Cerebellar nuclear complex (tissue), 1 donor: Measurements from ENCODE around the gene CFAP74.

Source experiments
- DNase-seq, 2 experiments: peaks; one replicate each; lab custom pipeline; 2025; lab: John Stamatoyannopoulos, UW

The CFAP74 gene

DNA sequence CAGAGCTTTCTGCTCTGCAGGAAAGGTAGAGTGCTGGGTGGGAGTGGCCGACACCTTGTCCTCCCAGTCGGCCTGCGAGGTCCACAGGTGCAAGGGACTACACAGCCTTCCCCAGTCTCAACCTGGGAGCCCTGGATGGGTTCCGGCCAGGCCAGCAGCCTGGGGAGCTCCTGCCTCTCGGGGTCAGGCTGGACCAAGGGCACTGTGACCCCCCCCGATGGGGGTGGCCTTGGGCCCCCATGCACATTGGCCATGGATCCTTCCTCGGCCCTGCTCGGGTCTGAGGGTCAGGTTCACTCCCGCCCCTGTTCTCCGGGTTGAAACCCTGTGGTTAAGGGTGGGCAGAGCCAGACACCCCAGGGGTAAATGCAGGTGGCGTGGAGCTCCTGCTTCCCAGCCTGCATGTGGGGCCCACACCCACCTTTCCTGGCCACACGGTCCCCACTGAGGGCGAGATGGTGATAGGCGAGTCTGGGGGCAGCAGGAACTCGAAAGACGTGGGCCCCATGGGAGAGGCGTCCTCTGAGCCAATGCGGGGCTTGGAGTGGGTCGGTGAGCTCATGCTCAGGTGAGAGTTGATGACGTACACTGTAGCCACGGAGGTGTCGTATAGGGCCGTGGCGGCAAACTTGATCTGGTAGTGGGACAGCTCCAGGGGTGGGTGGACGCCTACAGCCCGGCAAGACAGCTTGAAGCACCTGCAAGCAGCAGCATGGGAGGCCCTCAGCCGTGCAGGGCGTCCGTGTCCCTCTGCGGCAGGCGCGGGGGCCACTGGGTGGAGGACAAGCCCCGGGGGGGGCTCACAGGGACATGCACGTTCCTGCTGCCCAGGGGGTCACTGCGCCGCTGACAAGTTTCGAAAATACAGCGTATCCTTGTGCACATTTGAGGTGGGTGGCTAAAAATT lies 73.7 kb downstream of the CFAP74 start:
- no peak for DNase-seq

DNA sequence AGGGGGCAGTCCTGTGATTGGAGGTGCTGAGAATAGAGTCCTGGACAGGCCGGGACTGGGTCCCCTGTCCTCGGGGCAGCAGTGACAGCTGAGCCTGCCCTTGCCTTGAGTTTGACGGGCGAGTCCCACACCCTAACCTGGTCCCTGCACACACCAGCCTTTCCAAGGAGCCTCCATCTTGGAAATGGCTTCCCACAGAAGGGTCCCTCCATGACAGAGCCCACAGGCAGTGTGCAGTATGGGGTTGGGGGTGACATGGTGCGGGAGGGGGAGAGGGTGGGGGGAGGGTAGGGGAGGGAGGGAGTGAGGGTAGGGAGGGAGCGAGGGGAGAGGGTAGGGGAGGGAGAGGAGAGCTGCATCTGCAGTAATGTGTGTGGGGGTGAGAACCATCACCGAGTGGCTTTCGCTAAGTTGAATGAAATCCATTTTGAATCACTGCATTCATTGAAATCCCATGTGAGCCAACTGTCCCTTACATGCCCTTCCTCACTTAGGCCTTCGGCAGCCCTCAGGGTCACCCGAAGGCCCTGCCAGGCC lies 74.4 kb downstream of the CFAP74 start:
- DNase-seq, result no peak

DNA sequence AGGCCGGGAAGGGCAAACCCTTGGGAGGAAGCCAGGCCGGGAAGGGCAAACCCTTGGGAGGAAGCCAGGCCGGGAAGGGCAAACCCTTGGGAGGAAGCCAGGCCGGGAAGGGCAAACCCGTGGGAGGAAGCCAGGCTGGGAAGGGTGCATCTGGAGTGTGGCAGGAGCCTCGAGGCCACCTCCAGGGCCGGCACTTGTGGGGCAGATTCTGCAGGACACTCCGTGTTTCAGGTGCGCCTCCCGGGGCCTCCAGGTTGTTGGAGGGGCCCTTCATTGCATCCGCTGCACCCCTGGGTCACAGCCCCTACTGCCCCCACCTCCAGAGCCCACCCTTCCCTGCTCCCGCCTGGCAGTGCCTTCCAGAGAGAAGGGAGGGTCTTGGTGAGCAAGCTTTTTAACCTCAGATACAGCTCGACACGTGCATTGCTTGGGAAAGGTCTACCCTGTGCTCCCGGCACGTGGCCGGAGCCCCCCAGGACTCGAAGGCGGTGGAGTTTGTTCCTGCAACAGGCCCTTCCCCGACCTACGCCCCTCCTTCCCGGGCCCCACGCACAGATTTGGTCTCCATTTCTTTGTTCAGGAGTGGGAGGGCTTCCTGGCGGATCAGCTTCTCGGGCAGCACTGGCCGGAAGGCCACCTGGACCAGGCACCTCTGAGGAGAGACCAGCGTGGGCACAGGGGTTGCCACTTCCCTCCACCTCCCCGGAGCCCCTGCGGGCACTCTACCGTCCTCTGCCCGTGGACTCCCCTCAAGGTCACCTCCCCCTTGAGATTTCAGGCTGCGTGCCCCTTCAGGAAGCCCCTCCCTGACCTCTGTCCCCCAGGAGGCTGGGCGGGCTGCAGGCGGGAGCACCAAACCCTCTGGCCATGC lies 75.1 kb downstream of the CFAP74 start:
- no peak for DNase-seq

GRCh38 chr1:1927751-1928150 lies 75.8 kb downstream of the CFAP74 start:
- DNase-seq, result no peak

GRCh38 chr1:1926886-1927660 lies 76.5 kb downstream of the CFAP74 start:
- no peak for DNase-seq

DNA sequence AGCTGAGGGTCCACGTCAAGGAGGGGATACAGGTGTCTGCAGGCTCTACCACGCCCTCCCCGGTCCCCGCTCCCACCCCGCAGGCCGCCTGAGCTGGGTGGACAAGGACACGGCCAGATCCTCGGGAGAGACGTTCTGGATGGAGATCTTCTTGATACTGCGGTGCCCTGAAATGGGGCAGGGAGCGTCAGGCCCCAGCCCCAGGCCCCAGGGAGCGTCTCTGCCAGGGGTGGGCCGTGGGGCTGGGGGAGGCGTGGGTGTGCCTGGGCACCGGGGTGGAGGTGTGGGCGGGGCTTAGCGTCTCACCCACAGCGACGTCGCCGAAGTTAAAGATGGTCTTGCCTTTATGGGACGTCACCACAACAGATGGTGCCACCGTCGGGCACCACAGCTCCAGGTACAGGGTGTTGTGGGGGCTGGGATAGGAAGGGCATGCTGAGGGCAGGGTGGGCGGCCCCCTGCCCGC lies 77.2 kb downstream of the CFAP74 start:
- DNase-seq, result no peak

- DNase-seq, result no peak
Observed at GRCh38 chr1:1925437-1926345, 77.9 kb downstream of the CFAP74 start.

DNA sequence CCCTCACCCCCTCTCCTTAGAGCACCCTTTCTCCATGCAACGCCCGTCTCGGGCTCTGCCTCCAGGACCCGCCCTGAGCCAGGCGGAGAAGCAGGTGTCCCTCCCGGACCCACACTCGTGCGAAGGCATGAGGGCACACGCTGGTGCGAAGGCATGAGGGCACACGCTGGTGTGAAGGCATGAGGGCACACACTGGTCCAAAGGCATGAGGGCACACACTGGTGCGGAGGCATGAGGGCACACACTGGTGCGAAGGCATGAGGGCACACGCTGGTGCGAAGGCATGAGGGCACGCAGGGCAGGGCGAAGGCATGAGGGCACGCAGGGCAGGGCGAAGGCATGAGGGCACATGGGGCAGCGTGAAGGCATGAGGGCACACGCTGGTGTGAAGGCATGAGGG lies 78.7 kb downstream of the CFAP74 start:
- no peak for DNase-seq

DNA sequence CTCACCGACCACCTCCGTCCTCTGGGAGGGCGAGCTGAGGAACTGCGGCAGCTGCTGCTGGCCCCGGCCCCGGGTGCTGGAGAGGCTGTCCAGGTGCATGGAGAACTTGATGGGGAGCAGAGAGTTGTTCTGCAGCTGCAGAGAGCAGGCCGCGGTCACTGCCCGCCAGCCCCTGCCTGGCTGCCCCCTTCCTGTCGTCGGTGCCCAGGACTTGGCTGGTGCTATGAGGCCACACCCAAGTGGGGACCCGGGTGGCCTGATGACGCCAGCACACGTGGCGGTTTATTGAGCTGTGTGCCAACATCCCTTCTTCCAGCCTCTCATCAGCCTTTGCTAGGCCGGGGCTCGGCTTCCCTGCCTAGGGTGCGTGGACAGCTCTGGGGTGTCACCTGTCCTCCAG lies 79.2 kb downstream of the CFAP74 start:
- DNase-seq, result no peak

DNA sequence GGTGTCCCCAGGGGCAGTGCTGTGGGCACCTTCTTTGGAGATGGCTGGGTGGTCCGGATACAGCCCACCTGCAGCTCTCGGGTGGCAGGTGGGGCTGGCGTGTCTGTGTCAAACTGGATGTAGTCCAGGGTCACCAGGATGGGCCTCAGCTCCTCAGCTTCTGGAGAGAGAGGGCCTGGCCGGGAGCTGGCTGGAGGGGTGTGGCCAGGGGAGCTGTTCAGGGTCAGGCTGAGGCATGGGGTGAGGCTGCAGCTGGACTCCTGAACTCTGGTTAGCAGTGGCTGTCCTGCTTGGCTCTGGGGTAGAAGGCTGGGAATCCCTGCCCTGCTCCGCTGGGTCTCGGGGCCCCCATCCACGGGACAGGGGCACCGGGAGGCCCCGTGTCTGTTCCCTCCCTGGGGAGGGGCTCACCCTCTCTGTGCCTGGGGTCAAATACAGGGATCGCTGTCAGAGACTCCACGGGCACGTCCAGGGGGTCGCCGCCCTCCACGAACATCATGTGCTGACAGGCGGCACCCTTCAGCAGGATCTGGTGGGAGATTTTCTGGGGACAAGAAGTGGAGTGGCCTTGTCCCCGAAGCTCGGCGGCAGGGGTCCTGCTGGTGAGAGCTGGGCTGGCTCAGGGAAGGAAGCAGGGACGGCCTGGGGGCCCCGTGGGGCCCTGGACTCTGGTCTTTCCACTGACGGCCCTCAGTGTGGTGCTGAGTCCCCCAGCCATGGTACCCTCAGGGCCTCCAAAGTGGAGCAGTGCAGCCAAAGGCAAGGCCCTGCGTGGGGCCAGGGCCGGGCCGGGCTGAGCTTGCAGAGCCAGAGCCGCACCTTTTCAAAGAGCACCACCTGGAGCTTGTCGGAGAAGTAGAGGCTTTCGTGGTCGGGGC lies 80.4 kb downstream of the CFAP74 start:
- no peak for DNase-seq

DNA sequence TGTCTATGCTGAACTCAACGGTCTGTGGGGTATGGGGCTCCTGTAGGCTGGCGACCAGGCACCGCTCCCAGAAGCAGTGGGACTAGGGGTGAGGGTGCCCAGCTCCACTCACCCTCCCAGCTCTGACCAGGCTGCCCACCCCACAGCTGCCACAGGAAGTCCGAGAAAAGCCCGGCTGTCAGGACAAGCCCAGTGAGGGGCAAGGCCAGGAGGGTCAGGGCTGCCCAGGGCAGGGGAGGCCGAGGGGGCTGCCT lies 81.0 kb downstream of the CFAP74 start:
- no peak for DNase-seq

DNA sequence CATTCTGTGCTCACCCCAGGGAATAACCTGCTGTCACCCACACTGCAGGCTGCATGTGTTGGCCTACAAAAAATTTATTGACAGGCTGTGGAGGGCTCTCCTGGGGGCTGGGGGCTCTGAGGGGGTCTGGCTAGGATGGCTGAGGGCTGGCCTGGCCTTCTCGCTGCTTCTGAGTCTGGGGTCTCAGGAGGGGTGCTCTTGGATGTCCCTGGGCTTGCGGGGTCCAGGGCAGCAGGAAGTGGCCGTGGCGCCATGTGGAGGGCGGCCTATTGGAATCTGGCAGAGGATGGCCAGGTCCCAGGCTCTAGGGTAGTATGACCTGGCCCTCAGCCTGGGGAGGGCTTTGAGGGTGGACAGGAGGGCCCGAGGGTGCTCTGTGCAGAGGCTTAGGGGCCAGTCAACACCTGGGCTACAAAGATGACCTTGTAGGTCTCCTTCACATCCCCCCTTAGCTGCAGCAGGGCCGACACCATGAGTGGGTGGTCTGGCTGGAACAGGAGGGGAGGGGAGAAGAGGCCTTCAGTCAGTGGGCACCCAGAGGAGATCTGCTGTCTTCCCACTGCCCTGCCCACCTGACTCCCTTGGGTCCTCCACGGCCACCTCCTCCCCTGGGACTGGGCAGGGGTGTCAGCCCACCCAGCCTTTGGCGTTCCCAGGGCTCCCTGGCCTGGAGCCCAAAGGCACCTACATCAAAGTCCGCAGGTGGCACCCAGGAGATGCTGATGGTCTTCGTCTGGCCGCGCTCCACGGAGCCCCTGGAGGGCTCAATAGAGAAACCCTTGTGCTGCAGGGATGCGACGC lies 81.5 kb downstream of the CFAP74 start:
- no peak for DNase-seq

GRCh38 chr1:1921459-1921862 lies 82.1 kb downstream of the CFAP74 start:
- DNase-seq, result no peak

GRCh38 chr1:1920608-1921458 lies 82.8 kb downstream of the CFAP74 start:
- DNase-seq, result no peak

- DNase-seq, result no peak
Observed at GRCh38 chr1:1920057-1920607, 83.5 kb downstream of the CFAP74 start.

- peak; percentile 78 to 83 for DNase-seq
Observed at GRCh38 chr1:1919304-1920056, 84.1 kb downstream of the CFAP74 start.

DNA sequence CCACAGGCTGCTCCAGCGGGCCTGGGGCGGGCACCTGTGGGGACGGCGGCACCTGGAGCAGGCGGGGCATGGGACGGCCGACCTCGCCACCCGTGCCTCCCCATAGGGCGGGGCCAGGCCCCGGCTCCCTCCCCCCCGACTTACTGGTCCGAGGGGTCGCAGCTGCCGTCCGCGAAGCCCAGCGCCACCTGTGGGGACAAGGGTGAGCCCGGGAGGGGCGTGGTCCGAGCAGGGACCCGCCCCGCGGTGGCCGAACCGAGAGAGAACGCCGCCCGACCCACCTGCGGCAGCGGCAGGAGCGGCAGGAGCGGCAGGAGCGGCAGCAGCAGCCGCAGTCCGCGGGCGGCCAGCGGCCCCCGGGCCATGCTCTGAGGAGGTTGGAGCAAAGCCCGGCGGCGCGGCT lies 84.7 kb downstream of the CFAP74 start, which contains the start of gene TMEM52:
Gene TMEM52, minus strand, starts transcription at position 379 of the 403 bp plus-strand sequence. Its CDS starts 14 bp downstream, at position 365.
- DNase-seq, result no peak
